ENCODE measurements around the gene SPOCK1. TPM values are rescaled to one million over a fixed set of nuclear protein-coding genes. Genes with fewer than 3 reads are reported as not detected.

Gene SPOCK1
- total and polyA plus RNA-seq, 2 of the 4 experiments (the other 2 are of a cell fraction): 5.0 to 20.3 TPM

DNA sequence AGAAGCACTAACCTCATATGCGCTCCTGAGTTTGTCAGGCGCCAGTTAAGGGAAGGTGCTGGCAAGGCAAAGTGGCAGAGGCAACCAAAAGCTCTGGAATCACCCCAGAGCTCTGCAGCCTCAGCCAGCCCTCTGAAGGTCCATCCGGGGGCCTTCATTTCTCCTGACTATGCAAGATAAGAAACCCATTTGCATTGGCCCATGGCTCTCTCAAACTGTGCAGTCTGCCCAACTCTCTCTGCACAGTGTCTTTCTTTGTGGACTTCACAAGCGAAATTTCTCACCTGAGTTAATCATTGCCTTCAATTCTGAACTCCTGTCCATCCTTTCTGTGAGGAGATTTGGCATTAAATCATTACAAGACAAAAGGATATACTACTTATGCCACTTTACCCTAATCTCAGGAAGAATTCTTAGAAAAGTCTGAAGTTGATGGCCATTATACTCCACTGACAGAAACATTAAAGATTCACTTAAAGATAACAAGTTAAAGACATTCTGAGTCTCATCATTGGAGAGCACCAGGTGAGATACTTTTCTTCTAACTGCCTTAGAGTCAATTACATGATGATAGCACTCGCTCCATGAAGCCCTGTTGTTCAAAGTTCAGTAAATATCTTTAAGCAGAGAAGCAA lies 235.6 kb downstream of the SPOCK1 start:
- no peak overlapping the region for H3K56ac ChIP-seq (ENCODE audit: extremely low read depth, insufficient read depth, low read length)
- TF ChIP-seq NFE2L2 (IDR thresholded peaks at IDR 0.05; ENCODE audit: low read depth, low read length) (no peak), CHD1 (IDR thresholded peaks at IDR 0.05; ENCODE audit: low read depth, low read length) (no peak), MAZ (IDR thresholded peaks at IDR 0.05; ENCODE audit: borderline replicate concordance, low read depth, low read length) (no peak), CEBPB (IDR thresholded peaks at IDR 0.05; ENCODE audit: low read depth, low read length) (no peak), RFX5 (IDR thresholded peaks at IDR 0.05; ENCODE audit: low read depth, low read length) (no peak), MXI1 (IDR thresholded peaks at IDR 0.05; ENCODE audit: borderline replicate concordance, low read depth, low read length) (no peak), MAFK (IDR thresholded peaks at IDR 0.05; ENCODE audit: low read depth, low read length) (no peak), SMC3 (IDR thresholded peaks at IDR 0.05; ENCODE audit: low read depth, low read length) (no peak), POLR2A (IDR thresholded peaks at IDR 0.05; ENCODE audit: low read depth, low read length) (no peak), FOS (IDR thresholded peaks at IDR 0.05; ENCODE audit: low read depth, low read length) (no peak), RAD21 (IDR thresholded peaks at IDR 0.05; ENCODE audit: low read length) (no peak), BHLHE40 (IDR thresholded peaks at IDR 0.05; ENCODE audit: low read depth, low read length) (no peak), RCOR1 (IDR thresholded peaks at IDR 0.05; ENCODE audit: insufficient replicate concordance, low read length) (no peak)
- TF ChIP-seq, protein P1, sequence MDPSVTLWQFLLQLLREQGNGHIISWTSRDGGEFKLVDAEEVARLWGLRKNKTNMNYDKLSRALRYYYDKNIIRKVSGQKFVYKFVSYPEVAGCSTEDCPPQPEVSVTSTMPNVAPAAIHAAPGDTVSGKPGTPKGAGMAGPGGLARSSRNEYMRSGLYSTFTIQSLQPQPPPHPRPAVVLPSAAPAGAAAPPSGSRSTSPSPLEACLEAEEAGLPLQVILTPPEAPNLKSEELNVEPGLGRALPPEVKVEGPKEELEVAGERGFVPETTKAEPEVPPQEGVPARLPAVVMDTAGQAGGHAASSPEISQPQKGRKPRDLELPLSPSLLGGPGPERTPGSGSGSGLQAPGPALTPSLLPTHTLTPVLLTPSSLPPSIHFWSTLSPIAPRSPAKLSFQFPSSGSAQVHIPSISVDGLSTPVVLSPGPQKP (IDR thresholded peaks at IDR 0.05; ENCODE audit: borderline replicate concordance, low read depth, low read length): no peak
- TF ChIP-seq, protein P2, sequence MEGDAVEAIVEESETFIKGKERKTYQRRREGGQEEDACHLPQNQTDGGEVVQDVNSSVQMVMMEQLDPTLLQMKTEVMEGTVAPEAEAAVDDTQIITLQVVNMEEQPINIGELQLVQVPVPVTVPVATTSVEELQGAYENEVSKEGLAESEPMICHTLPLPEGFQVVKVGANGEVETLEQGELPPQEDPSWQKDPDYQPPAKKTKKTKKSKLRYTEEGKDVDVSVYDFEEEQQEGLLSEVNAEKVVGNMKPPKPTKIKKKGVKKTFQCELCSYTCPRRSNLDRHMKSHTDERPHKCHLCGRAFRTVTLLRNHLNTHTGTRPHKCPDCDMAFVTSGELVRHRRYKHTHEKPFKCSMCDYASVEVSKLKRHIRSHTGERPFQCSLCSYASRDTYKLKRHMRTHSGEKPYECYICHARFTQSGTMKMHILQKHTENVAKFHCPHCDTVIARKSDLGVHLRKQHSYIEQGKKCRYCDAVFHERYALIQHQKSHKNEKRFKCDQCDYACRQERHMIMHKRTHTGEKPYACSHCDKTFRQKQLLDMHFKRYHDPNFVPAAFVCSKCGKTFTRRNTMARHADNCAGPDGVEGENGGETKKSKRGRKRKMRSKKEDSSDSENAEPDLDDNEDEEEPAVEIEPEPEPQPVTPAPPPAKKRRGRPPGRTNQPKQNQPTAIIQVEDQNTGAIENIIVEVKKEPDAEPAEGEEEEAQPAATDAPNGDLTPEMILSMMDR (conservative IDR thresholded peaks at IDR 0.05; ENCODE audit: low read depth, low read length): no peak
- TF ChIP-seq, protein P3, sequence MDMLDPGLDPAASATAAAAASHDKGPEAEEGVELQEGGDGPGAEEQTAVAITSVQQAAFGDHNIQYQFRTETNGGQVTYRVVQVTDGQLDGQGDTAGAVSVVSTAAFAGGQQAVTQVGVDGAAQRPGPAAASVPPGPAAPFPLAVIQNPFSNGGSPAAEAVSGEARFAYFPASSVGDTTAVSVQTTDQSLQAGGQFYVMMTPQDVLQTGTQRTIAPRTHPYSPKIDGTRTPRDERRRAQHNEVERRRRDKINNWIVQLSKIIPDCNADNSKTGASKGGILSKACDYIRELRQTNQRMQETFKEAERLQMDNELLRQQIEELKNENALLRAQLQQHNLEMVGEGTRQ (IDR thresholded peaks at IDR 0.05; ENCODE audit: low read depth, low read length): no peak
- no peaks in the 10 kb centered on the region for H4K20me1 ChIP-seq (ENCODE audit: insufficient read depth, low read length)
- H3K23ac ChIP-seq (ENCODE audit: low read depth, low read length): no peak overlapping the region
- H3K9me3 ChIP-seq (ENCODE audit: control insufficient read depth, insufficient read depth, low read length): no peaks in the 10 kb centered on the region
- ChIA-PET POLR2A (ENCODE audit: unreplicated experiment) (no interaction called here), CTCF (no interaction called here)
- ATAC-seq (ENCODE audit: low read depth) (no peak), DNase-seq (no peak)
- no peak overlapping the region for H3K27ac ChIP-seq (ENCODE audit: insufficient read depth, low read length)
- no peak overlapping the region for H3K4me2 ChIP-seq (ENCODE audit: low read depth, low read length)
- no peak overlapping the region for H3K4ac ChIP-seq (ENCODE audit: low read depth, low read length)
- no peak overlapping the region for H3K9ac ChIP-seq (ENCODE audit: low read depth, low read length)
- no TSS peak for BruUV-seq (replicated peaks)
- H3K4me1 ChIP-seq (ENCODE audit: control insufficient read depth, insufficient read depth, low read length): no peaks in the 10 kb centered on the region; the same call in 1 of the 2 replicates
- H3K27me3 ChIP-seq (ENCODE audit: control insufficient read depth, insufficient read depth, low read length): no peaks in the 10 kb centered on the region
- no peaks in the 10 kb centered on the region for H3K79me1 ChIP-seq (ENCODE audit: low read depth in 1 of 2, low read length in 2 of 2)
- intact Hi-C loops (cut with micrococcal nuclease) (no loop called here), in situ Hi-C loops (cut with MboI; ENCODE audit: low sequenced_read_pairs) (no loop called here), dilution Hi-C loops (cut with HindIII; ENCODE audit: low sequenced_read_pairs, unreplicated experiment) (no loop called here)
- H2BK5ac ChIP-seq (ENCODE audit: low read depth, low read length, poor library complexity, severe bottlenecking): no peak overlapping the region
- no peak overlapping the region for H2BK15ac ChIP-seq (ENCODE audit: low read depth, low read length)
- no peak overlapping the region for H3K4me3 ChIP-seq (ENCODE audit: insufficient read depth, low read depth, low read length)
- WGBS, 2 experiments (ENCODE audit: extremely low coverage in 2 of 2, insufficient read length in 1 of 2): no CpG with 5 or more reads among the region's 5 CpGs
- H4K91ac ChIP-seq (ENCODE audit: insufficient read depth, low read depth, low read length): no peak overlapping the region
- no peak overlapping the region for H4K8ac ChIP-seq (ENCODE audit: low read depth in 2 of 2, low read length in 2 of 2)
- no peak overlapping the region for H2BK20ac ChIP-seq (ENCODE audit: low read depth, low read length)
- no peak overlapping the region for H2AFZ ChIP-seq (replicated peaks; ENCODE audit: low read length, poor library complexity)
- no peak overlapping the region for H2AK5ac ChIP-seq (ENCODE audit: low read depth, low read length)
- no peak overlapping the region for H2AK9ac ChIP-seq (replicated peaks; ENCODE audit: low read depth, low read length, poor library complexity)
- H3K18ac ChIP-seq (ENCODE audit: low read depth, low read length): no peak overlapping the region
- H3K14ac ChIP-seq (replicated peaks; ENCODE audit: low read depth, low read length): no peak overlapping the region
- H3K36me3 ChIP-seq (ENCODE audit: control insufficient read depth, insufficient read depth, low read length): no peaks in the 10 kb centered on the region
- no peak overlapping the region for H4K5ac ChIP-seq (ENCODE audit: low read depth, low read length)
- H2BK120ac ChIP-seq (ENCODE audit: low read depth, low read length): no peak overlapping the region
- no peaks in the 10 kb centered on the region for H3K9me1 ChIP-seq (ENCODE audit: insufficient read depth, low read length)

Data from IMR-90 (cell line).